ENCODE data around the gene PDIA5.

Gene PDIA5

GRCh38 chr3:123080864-123081562 lies 14.2 kb downstream of the PDIA5 start:
- peak overlapping the region; percentile 45; the same call in 1 of the 2 replicates for H3K27ac ChIP-seq
- no peak for TF ChIP-seq CTCF (conservative IDR thresholded peaks at IDR 0.05)
- no peak for TF ChIP-seq ZFX (IDR thresholded peaks at IDR 0.05)

GRCh38 chr3:123081718-123082369 lies 15.0 kb downstream of the PDIA5 start:
- peak overlapping the region; percentile 45 for H3K27ac ChIP-seq
- TF ChIP-seq CTCF (conservative IDR thresholded peaks at IDR 0.05), result no peak
- no peak for TF ChIP-seq ZFX (IDR thresholded peaks at IDR 0.05)

GRCh38 chr3:123082370-123083065 lies 15.7 kb downstream of the PDIA5 start:
- H3K27ac ChIP-seq, result peak overlapping the region; percentile 45
- TF ChIP-seq ZFX (IDR thresholded peaks at IDR 0.05) (no peak), CTCF (conservative IDR thresholded peaks at IDR 0.05) (no peak)

GRCh38 chr3:123083383-123084124 lies 16.7 kb downstream of the PDIA5 start:
- TF ChIP-seq CTCF (conservative IDR thresholded peaks at IDR 0.05) (no peak), ZFX (IDR thresholded peaks at IDR 0.05) (no peak)
- H3K27ac ChIP-seq, result no peak overlapping the region

- no peak overlapping the region for H3K27ac ChIP-seq
These were observed 17.4 kb downstream of the PDIA5 start for GRCh38 chr3:123084192-123084591.

GRCh38 chr3:123084738-123085237 lies 18.0 kb downstream of the PDIA5 start:
- TF ChIP-seq CTCF (conservative IDR thresholded peaks at IDR 0.05) (no peak), ZFX (IDR thresholded peaks at IDR 0.05) (no peak)
- no peak overlapping the region for H3K27ac ChIP-seq

More at GRCh38 chr3:123084192-123084591, 17.4 kb downstream of the PDIA5 start:
- TF ChIP-seq CTCF (conservative IDR thresholded peaks at IDR 0.05), result no peak
- no peak for TF ChIP-seq ZFX (IDR thresholded peaks at IDR 0.05)
